Liver (tissue), 9 donors: ENCODE data around the gene ZNF654. TPM values are rescaled to one million over a fixed set of nuclear protein-coding genes. Genes with fewer than 3 reads are reported as not detected.
A peak's percentile ranks its signal among the peaks of the same experiment; 100 is the strongest.

Experiments
- DNase-seq: peaks from one replicate; pipeline ENCODE4 v3.0.0-alpha.2; 2017; ENCODE audit warnings: low spot score
- H3K27ac ChIP-seq, 2 donors: one replicate each; pipeline ENCODE4 v1.7.0; 2013; ENCODE audit warnings: inconsistent platforms in 2 of 2, low read length in 2 of 2, control low read depth in 1 of 2, low read depth in 1 of 2, mild to moderate bottlenecking in 1 of 2
- H3K27me3 ChIP-seq, 4 donors: one replicate each; pipeline versions ENCODE4 v1.6.1 to v1.7.0; 2013; ENCODE audit warnings: low read length in 3 of 4, inconsistent platforms in 1 of 4, mild to moderate bottlenecking in 1 of 4, moderate library complexity in 1 of 4; ENCODE audit not compliant: control insufficient read depth in 4 of 4, insufficient read depth in 4 of 4
- H3K36me3 ChIP-seq, 4 donors: one replicate each; pipeline versions ENCODE4 v1.6.1 to v1.7.0; 2013; ENCODE audit warnings: low read length in 3 of 4, mild to moderate bottlenecking in 3 of 4, low read depth in 1 of 4, moderate library complexity in 1 of 4; ENCODE audit not compliant: control insufficient read depth in 4 of 4, insufficient read depth in 3 of 4
- H3K4me1 ChIP-seq, 4 donors: one replicate each; pipeline versions ENCODE4 v1.6.1 to v1.7.0; 2013; ENCODE audit warnings: low read length in 3 of 4, mild to moderate bottlenecking in 3 of 4, moderate library complexity in 1 of 4; ENCODE audit not compliant: control insufficient read depth in 4 of 4, insufficient read depth in 4 of 4
- H3K4me3 ChIP-seq, 3 donors: one replicate each; pipeline versions ENCODE4 v1.6.1 to v1.7.0; 2013; ENCODE audit warnings: low read length in 3 of 3, control low read depth in 1 of 3, low read depth in 1 of 3, mild to moderate bottlenecking in 1 of 3
- H3K9ac ChIP-seq, 2 donors: one replicate each; pipeline ENCODE4 v1.7.0; 2013; ENCODE audit warnings: low read length in 2 of 2, mild to moderate bottlenecking in 2 of 2, moderate library complexity in 2 of 2, control low read depth in 1 of 2, low read depth in 1 of 2
- H3K9me3 ChIP-seq, 4 donors: one replicate each; pipeline versions ENCODE4 v1.6.1 to v1.7.0; 2013; ENCODE audit warnings: low read length in 3 of 4; ENCODE audit not compliant: control insufficient read depth in 4 of 4
- ATF3 ChIP-seq: IDR thresholded peaks from 2 replicates; pipeline ENCODE4 v1.6.1; 2016; ENCODE audit warnings: antibody characterized with exemption
- CTCF ChIP-seq: fragments of 150-350 bp; IDR thresholded peaks from 2 replicates; pipeline ENCODE4 v1.5.1; 2017; ENCODE audit warnings: improper control_type of control experiment, low read depth, low read length; ENCODE audit not compliant: missing input control
- EGR1 ChIP-seq, 2 donors: IDR thresholded peaks; 2 replicates each; pipeline ENCODE4 v1.6.1; 2016 to 2018; ENCODE audit warnings: antibody characterized with exemption in 2 of 2, low read depth in 2 of 2
- FOXA2 ChIP-seq: IDR thresholded peaks from 2 replicates; pipeline ENCODE4 v1.6.1; 2016; ENCODE audit warnings: antibody characterized with exemption
- HNF4A ChIP-seq, 2 donors: conservative IDR thresholded peaks; 2 replicates each; pipeline ENCODE4 v1.6.1; 2016; ENCODE audit warnings: antibody characterized with exemption in 2 of 2, mild to moderate bottlenecking in 2 of 2
- HNF4G ChIP-seq: IDR thresholded peaks from 2 replicates; pipeline ENCODE4 v1.6.1; 2016; ENCODE audit warnings: antibody characterized with exemption
- JUND ChIP-seq, 2 donors: IDR thresholded peaks; 2 replicates each; pipeline ENCODE4 v1.6.1; 2016; ENCODE audit warnings: antibody characterized with exemption in 2 of 2
- NR2F2 ChIP-seq: IDR thresholded peaks from 2 replicates; pipeline ENCODE4 v1.6.1; 2016; ENCODE audit warnings: antibody characterized with exemption
- RAD21 ChIP-seq, 2 donors: IDR thresholded peaks; 2 replicates each; pipeline ENCODE4 v1.6.1; 2016; ENCODE audit warnings: antibody characterized with exemption in 2 of 2, mild to moderate bottlenecking in 2 of 2
- RXRA ChIP-seq, 2 donors: IDR thresholded peaks; 2 replicates each; pipeline ENCODE4 v1.6.1; 2017 to 2018; ENCODE audit warnings: antibody characterized with exemption in 2 of 2, mild to moderate bottlenecking in 1 of 2
- TAF1 ChIP-seq: conservative IDR thresholded peaks from 2 replicates; pipeline ENCODE4 v1.6.1; 2016; ENCODE audit warnings: antibody characterized with exemption, mild to moderate bottlenecking
- YY1 ChIP-seq: IDR thresholded peaks from 2 replicates; pipeline ENCODE4 v1.6.1; 2016; ENCODE audit warnings: antibody characterized with exemption, mild to moderate bottlenecking
- ZBTB33 ChIP-seq: IDR thresholded peaks from 2 replicates; pipeline ENCODE4 v1.6.1; 2016; ENCODE audit warnings: antibody characterized with exemption
- WGBS: extraction: QIAGEN DNeasy Blood & Tissue Kit; methylation state at CpG from one replicate; pipeline ENCODE4 v1.1.7; 2013; 5-methylcytosine and 5-hydroxymethylcytosine counted together
- polyA plus RNA-seq, 2 donors: library from polyadenylated mRNA; stranded (reverse) in 1 of 2; unstranded in 1 of 2; fragments of 200-250 nt in 1 of 2; fragments of >200 nt in 1 of 2; fragmentation: Nextera tagmentation in 1 of 2; extraction: Ambion mirVana in 1 of 2; gene quantifications; one replicate each; pipeline versions ENCODE4 v1.2.1 to v1.2.3, GENCODE V29; 2013 to 2015
- total RNA-seq, 2 donors: library from RNA; depleted of rRNA; stranded (reverse); fragments of >200 nt; gene quantifications; one replicate each; pipeline ENCODE4 v1.2.3, GENCODE V29; 2014
- donor health status: healthy.
- donor health status: healthy.
- donor health status: healthy.
- donor health status: healthy.
- donor health status: healthy.

The ZNF654 gene
- total and polyA plus RNA-seq, 4 donors = 2.2 to 10.1 (median 5.4) TPM

GRCh38 chr3:88113311-88114162 lies 54.5 kb downstream of the ZNF654 start:
- DNase-seq = peak; percentile 55
- Histone ChIP-seq H3K27ac (no peak overlapping the region), H3K27me3 (no peaks in the 10 kb centered on the region), H3K9me3 (no peaks in the 10 kb centered on the region), H3K9ac (no peak overlapping the region), H3K36me3 (peaks cover 0 to 11% (median 3%) of the 10 kb centered on the region in 4 donors), H3K4me3 (no peak overlapping the region), H3K4me1 (no peaks in the 10 kb centered on the region)
- TF ChIP-seq EGR1 (IDR thresholded peaks at IDR 0.05; ENCODE audit: low read depth in 2 of 2) (no peak), ATF3 (no peak), ZBTB33 (no peak), CTCF (peak; percentile 72), RAD21 (IDR thresholded peaks at IDR 0.05) (peak; percentile 84 to 87), HNF4A (conservative IDR thresholded peaks at IDR 0.05) (no peak), NR2F2 (no peak), JUND (IDR thresholded peaks at IDR 0.05) (peak in 1 of 2 donors; percentile 36)
- WGBS = 44% methylated on average over 5 of the region's 5 CpGs

GRCh38 chr3:88114878-88115549 lies 56.0 kb downstream of the ZNF654 start:
- 94% methylated on average over 3 of the region's 3 CpGs for WGBS
- DNase-seq = no peak
- Histone ChIP-seq H3K27me3 (no peaks in the 10 kb centered on the region), H3K4me3 (no peak overlapping the region), H3K36me3 (peaks cover 0 to 11% (median 3%) of the 10 kb centered on the region in 4 donors), H3K9ac (no peak overlapping the region), H3K9me3 (no peaks in the 10 kb centered on the region), H3K27ac (no peak overlapping the region), H3K4me1 (no peaks in the 10 kb centered on the region)
- TF ChIP-seq YY1 (no peak), HNF4A (conservative IDR thresholded peaks at IDR 0.05) (no peak), ZBTB33 (no peak), RAD21 (IDR thresholded peaks at IDR 0.05) (no peak), CTCF (no peak), ATF3 (no peak), HNF4G (no peak), TAF1 (no peak), FOXA2 (no peak), RXRA (IDR thresholded peaks at IDR 0.05) (no peak)
